HL-60 (cell line): ENCODE results near the gene CRIP1.

Experiments
- DNase-seq, 2 experiments: peaks; one replicate each; pipeline ENCODE4 v3.0.0-alpha.2; 2010 to 2020; ENCODE audit warnings: low read depth in 1 of 2, low spot score in 1 of 2
- H3K27ac ChIP-seq: fragments of 250-450 bp; sonication (Bioruptor Pico); replicated peaks from 2 replicates; pipeline ENCODE4 v1.5.1; 2020; ENCODE audit warnings: mild to moderate bottlenecking, moderate library complexity
- H3K27me3 ChIP-seq: fragments of 250-450 bp; sonication (Bioruptor Pico); 2 replicates; pipeline ENCODE4 v1.5.1; 2021; ENCODE audit warnings: mild to moderate bottlenecking, moderate library complexity; ENCODE audit not compliant: insufficient read depth, poor library complexity, severe bottlenecking
- H3K4me3 ChIP-seq: replicated peaks from 2 replicates; pipeline ENCODE4 v1.5.1; 2011; ENCODE audit warnings: mild to moderate bottlenecking, control low read depth, low read length; ENCODE audit not compliant: insufficient read depth
- GABPA ChIP-seq: IDR thresholded peaks from 2 replicates; pipeline ENCODE4 v1.6.1; 2012; ENCODE audit warnings: low read depth
- POLR2AphosphoS5 ChIP-seq: IDR thresholded peaks from 2 replicates; pipeline ENCODE4 v1.6.1; 2012; ENCODE audit warnings: low read depth
- SPI1 ChIP-seq: IDR thresholded peaks from 2 replicates; pipeline ENCODE4 v1.6.1; 2012; ENCODE audit warnings: low read depth, mild to moderate bottlenecking, borderline replicate concordance
- TF ChIP-seq, protein P1 (sequence below): IDR thresholded peaks from 2 replicates; pipeline ENCODE4 v1.6.1; 2012; ENCODE audit warnings: low read depth; ENCODE audit not compliant: insufficient replicate concordance
- TF ChIP-seq, protein P2 (sequence below): IDR thresholded peaks from one replicate; pipeline ENCODE4 v1.5.1; 2011; ENCODE audit warnings: low read length, control low read depth, inconsistent platforms; ENCODE audit not compliant: insufficient read depth

The CRIP1 gene

DNA sequence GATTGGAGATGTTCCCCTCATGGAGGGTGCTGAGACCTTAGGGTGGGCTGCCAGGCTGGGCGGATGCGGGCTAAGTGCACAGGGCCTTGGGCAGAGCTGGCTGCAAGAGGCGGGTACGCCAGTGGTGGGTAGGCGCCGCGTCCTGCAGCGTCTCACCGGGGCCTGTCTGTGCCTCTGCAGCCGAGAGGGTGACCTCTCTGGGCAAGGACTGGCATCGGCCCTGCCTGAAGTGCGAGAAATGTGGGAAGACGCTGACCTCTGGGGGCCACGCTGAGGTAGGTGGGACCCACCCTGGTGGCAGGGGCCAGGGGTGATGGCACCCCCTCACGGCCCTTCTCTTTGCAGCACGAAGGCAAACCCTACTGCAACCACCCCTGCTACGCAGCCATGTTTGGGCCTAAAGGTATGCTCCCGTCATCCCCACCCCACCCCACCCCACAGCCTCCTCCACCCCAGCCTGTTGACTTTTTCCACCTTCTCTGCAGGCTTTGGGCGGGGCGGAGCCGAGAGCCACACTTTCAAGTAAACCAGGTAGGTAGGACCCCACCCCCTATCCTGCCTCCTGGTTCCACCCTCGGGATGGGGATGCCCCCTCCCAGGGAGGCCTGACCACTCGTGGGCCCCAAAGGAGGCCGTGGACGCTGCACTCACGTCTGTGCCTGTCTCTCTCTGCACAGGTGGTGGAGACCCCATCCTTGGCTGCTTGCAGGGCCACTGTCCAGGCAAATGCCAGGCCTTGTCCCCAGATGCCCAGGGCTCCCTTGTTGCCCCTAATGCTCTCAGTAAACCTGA is 1.5 kb downstream of the CRIP1 start:
- H3K27me3 ChIP-seq, result peaks cover 16% of the 10 kb centered on the region
- TF ChIP-seq SPI1, result no peak
- TF ChIP-seq GABPA, result no peak
- TF ChIP-seq POLR2AphosphoS5, result no peak
- TF ChIP-seq, protein P1, sequence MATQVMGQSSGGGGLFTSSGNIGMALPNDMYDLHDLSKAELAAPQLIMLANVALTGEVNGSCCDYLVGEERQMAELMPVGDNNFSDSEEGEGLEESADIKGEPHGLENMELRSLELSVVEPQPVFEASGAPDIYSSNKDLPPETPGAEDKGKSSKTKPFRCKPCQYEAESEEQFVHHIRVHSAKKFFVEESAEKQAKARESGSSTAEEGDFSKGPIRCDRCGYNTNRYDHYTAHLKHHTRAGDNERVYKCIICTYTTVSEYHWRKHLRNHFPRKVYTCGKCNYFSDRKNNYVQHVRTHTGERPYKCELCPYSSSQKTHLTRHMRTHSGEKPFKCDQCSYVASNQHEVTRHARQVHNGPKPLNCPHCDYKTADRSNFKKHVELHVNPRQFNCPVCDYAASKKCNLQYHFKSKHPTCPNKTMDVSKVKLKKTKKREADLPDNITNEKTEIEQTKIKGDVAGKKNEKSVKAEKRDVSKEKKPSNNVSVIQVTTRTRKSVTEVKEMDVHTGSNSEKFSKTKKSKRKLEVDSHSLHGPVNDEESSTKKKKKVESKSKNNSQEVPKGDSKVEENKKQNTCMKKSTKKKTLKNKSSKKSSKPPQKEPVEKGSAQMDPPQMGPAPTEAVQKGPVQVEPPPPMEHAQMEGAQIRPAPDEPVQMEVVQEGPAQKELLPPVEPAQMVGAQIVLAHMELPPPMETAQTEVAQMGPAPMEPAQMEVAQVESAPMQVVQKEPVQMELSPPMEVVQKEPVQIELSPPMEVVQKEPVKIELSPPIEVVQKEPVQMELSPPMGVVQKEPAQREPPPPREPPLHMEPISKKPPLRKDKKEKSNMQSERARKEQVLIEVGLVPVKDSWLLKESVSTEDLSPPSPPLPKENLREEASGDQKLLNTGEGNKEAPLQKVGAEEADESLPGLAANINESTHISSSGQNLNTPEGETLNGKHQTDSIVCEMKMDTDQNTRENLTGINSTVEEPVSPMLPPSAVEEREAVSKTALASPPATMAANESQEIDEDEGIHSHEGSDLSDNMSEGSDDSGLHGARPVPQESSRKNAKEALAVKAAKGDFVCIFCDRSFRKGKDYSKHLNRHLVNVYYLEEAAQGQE, result no peak
- TF ChIP-seq, protein P2, sequence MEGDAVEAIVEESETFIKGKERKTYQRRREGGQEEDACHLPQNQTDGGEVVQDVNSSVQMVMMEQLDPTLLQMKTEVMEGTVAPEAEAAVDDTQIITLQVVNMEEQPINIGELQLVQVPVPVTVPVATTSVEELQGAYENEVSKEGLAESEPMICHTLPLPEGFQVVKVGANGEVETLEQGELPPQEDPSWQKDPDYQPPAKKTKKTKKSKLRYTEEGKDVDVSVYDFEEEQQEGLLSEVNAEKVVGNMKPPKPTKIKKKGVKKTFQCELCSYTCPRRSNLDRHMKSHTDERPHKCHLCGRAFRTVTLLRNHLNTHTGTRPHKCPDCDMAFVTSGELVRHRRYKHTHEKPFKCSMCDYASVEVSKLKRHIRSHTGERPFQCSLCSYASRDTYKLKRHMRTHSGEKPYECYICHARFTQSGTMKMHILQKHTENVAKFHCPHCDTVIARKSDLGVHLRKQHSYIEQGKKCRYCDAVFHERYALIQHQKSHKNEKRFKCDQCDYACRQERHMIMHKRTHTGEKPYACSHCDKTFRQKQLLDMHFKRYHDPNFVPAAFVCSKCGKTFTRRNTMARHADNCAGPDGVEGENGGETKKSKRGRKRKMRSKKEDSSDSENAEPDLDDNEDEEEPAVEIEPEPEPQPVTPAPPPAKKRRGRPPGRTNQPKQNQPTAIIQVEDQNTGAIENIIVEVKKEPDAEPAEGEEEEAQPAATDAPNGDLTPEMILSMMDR, result no peak
- peak overlapping the region; percentile 38; the same call in 1 of the 2 replicates for H3K4me3 ChIP-seq
- no peak for DNase-seq
- 0 out of 2 replicates have a peak overlapping the region, but pooled peaks have one; percentile 20 for H3K27ac ChIP-seq

DNA sequence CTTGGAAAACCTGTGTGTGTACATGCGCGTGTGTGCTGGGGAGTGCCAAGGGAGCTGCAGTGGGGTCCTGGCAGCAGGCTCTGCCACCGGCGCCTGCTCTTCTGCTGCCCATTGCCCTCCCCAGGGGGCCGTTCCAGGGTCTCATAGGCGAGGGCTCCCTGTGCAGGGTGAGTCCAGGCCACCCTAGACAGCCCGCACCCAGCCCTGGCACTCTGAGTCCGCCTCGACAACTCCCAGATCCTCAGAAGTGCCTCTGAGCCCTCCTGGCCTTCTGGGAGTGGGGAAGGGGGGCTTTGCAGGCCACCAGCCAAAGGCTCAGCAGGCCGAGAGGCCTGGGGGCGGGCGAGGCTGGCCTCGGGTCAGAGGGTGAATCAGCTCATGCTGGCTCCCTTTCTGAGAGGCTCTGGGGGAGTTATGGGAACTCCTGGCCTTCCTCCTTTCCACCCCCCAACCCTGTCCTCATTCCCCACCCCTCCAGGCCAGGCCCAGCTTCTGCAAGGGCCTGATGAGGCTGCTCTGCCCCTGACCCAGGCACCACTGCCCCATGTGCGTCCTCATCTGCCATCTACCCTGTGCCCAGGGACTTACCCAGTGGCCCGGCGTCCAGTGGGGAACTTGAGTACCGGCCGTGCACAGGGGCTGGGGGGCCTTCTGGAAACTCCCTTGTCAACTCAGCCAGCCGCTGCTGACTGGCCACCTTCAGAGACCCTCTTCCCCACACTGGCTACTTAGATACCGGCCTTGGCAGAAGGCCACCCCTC is 2.3 kb downstream of the CRIP1 start:
- H3K27ac ChIP-seq, result peak overlapping the region; percentile 80; the same call in 1 of the 2 replicates
- peaks cover 16% of the 10 kb centered on the region for H3K27me3 ChIP-seq
- DNase-seq, result no peak
- H3K4me3 ChIP-seq, result no peak overlapping the region
- TF ChIP-seq, protein P1, result no peak
- TF ChIP-seq SPI1 (no peak), POLR2AphosphoS5 (no peak), GABPA (no peak)
- TF ChIP-seq, protein P2, result no peak

DNA sequence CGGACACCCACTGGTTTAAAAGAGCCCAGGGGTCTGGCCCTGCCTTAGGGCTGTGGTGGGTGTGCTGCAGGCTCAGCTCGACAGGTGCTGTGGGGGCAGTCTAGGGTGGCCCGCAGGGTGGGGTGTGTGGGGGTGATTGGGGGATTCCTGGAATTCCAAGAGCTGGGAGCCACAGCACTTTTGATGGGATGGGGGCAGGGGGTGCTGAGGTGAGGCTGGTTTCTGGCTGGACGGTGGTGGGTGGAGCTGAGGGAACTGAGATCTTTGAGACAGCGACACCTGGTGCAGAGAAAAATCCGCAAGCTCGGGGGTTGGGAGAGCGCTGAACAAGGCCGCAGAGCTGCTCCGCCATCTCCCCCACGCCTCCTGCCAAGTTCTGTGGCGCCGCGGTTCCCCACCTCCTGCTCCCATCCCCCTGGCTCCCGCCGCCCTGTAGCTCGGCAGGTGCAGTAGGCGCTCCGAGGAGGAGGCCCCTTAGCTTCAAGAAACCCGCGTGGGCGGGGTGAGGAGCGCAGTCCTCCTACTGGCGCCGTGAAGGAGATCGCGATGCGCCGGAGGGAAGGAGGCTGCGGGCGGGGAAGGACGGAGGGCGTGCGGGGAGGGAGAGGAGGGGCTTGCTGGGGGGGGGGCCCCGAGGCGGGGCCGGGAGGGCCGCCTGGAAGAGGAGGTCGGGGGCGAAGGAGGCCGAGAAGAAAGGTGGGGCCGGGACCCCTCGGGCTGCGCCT is 3.0 kb downstream of the CRIP1 start:
- peak; percentile 72 to 88 for DNase-seq
- peak overlapping the region; percentile 80 for H3K27ac ChIP-seq
- TF ChIP-seq, protein P2, result peak; percentile 61
- peak; percentile 51; the same call in 1 of the 2 replicates for TF ChIP-seq POLR2AphosphoS5
- TF ChIP-seq SPI1, result no peak

More for the DNA sequence above, 3.0 kb downstream of the CRIP1 start:
- Histone ChIP-seq H3K4me3 (peak overlapping the region; percentile 49), H3K27me3 (peaks cover 16% of the 10 kb centered on the region)
